ENCODE measurements around the gene UBXN4.

DNA sequence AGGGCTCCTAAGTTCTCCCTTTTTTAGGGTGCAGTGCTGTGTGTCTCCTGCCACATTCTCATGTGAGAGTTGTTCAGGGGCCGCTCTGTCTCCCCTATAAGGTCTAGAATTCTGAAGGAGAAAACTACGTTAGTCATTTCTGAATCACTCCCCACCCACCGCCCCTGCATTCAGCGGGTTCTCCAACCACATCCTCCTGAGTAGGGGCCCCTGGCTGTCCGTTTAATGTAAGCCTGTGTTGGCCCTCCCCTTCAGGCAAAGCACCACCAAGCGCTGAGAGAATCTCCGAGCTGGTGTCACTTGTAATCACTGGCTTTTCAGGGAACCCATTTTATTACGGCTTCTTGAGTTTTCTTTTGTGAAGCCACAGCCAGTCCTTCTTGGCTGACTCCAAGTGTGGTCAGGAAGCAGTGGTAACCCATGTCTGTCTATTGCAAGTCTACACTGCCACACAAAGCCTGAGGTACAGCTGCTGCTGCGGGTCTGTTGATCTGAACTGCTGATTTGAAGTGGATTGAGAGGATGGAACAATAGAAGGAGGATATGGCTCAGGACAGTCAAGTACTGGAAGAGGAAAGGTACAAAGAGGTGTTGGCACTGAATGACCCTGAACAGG, 78.5 kb downstream of the UBXN4 start:
- no peak for TF ChIP-seq CTCF (conservative IDR thresholded peaks at IDR 0.05; ENCODE audit: low read length)
- TF ChIP-seq EZH2phosphoT487 (IDR thresholded peaks at IDR 0.05; ENCODE audit: borderline replicate concordance, low read depth, low read length): no peak

Data from OCI-LY7 (cell line).